Esophagus (tissue), 2 donors: Measurements from ENCODE around the gene CCDC40. TPM values are rescaled to one million over a fixed set of nuclear protein-coding genes. Genes with fewer than 3 reads are reported as not detected.
A peak's percentile ranks its signal among the peaks of the same experiment; 100 is the strongest.

ENCODE experiments used
- H3K27ac ChIP-seq, 2 donors: one replicate each; pipeline ENCODE4 v1.5.1; 2013; ENCODE audit warnings: low read depth in 2 of 2, mild to moderate bottlenecking in 2 of 2, inconsistent platforms in 1 of 2, low read length in 1 of 2, moderate library complexity in 1 of 2
- H3K27me3 ChIP-seq, 2 donors: one replicate each; pipeline ENCODE4 v1.6.1; 2013; ENCODE audit warnings: low read length in 2 of 2, control low read depth in 1 of 2, mild to moderate bottlenecking in 1 of 2; ENCODE audit not compliant: insufficient read depth in 2 of 2, control insufficient read depth in 1 of 2
- H3K36me3 ChIP-seq, 2 donors: one replicate each; pipeline ENCODE4 v1.6.1; 2013; ENCODE audit warnings: low read length in 1 of 2; ENCODE audit not compliant: control insufficient read depth in 2 of 2, insufficient read depth in 2 of 2
- H3K4me1 ChIP-seq, 2 donors: one replicate each; pipeline ENCODE4 v1.6.1; 2013; ENCODE audit warnings: low read length in 1 of 2; ENCODE audit not compliant: control insufficient read depth in 2 of 2, insufficient read depth in 2 of 2
- H3K4me3 ChIP-seq, 2 donors: one replicate each; pipeline ENCODE4 v1.5.1; 2013; ENCODE audit warnings: low read length in 2 of 2, mild to moderate bottlenecking in 2 of 2, low read depth in 1 of 2, moderate library complexity in 1 of 2
- H3K9me3 ChIP-seq, 2 donors: one replicate each; pipeline ENCODE4 v1.6.1; 2013; ENCODE audit warnings: mild to moderate bottlenecking in 2 of 2, low read depth in 1 of 2, low read length in 1 of 2, moderate library complexity in 1 of 2; ENCODE audit not compliant: control insufficient read depth in 2 of 2, insufficient read depth in 1 of 2
- WGBS, 2 donors: extraction: QIAGEN DNeasy Blood & Tissue Kit; methylation state at CpG; one replicate each; pipeline ENCODE4 v1.1.7; 2013; 5-methylcytosine and 5-hydroxymethylcytosine counted together
- polyA plus RNA-seq, 2 donors: library from polyadenylated mRNA; stranded (reverse); fragments of 200-250 nt; gene quantifications; one replicate each; pipeline ENCODE4 v1.2.3, GENCODE V29; 2013
- donor health status: healthy with polysubstance abuse.
- donor health status: Bipolar disorder and iron deficiency.

The CCDC40 gene
- polyA plus RNA-seq, 2 donors: 0.48 to 1.3 TPM

GRCh38 chr17:80099291-80100034 is 63.0 kb downstream of the CCDC40 start:
- Histone ChIP-seq H3K4me1 (peaks cover 1 to 16% of the 10 kb centered on the region in 2 donors), H3K36me3 (no peaks in the 10 kb centered on the region), H3K9me3 (no peaks in the 10 kb centered on the region), H3K4me3 (no peak overlapping the region), H3K27ac (no peak overlapping the region), H3K27me3 (no peaks in the 10 kb centered on the region)
- WGBS, 2 donors: 85 to 89% methylated on average over 27 of the region's 27 CpGs

- peaks cover 4 to 18% of the 10 kb centered on the region in 2 donors for H3K4me1 ChIP-seq
- H3K27ac ChIP-seq: no peak overlapping the region
- no peaks in the 10 kb centered on the region for H3K27me3 ChIP-seq
- 77 to 81% methylated on average over 4 of the region's 4 CpGs for WGBS, 2 donors
- H3K36me3 ChIP-seq: no peaks in the 10 kb centered on the region
- no peaks in the 10 kb centered on the region for H3K9me3 ChIP-seq
- no peak overlapping the region for H3K4me3 ChIP-seq
Observed at GRCh38 chr17:80100035-80100323, 63.5 kb downstream of the CCDC40 start.

GRCh38 chr17:80101011-80101945 is 64.8 kb downstream of the CCDC40 start, which contains the start of gene GAA:
Gene GAA (plus strand): TSS chr17:80101581. CDS start chr17:80104587, 3,006 bp downstream.
- no peaks in the 10 kb centered on the region for H3K36me3 ChIP-seq
- 0% methylated on average over 109 to 114 of the region's 114 CpGs for WGBS, 2 donors
- H3K9me3 ChIP-seq: no peaks in the 10 kb centered on the region
- no peaks in the 10 kb centered on the region for H3K27me3 ChIP-seq
- peaks cover 7 to 20% of the 10 kb centered on the region in 2 donors for H3K4me1 ChIP-seq
- peak within 1 kb of the TSS; percentile 76 to 86 for H3K4me3 ChIP-seq
- peak within 1 kb of the TSS; percentile 83 for H3K27ac ChIP-seq

- H3K36me3 ChIP-seq: no peaks in the 10 kb centered on the region
- H3K9me3 ChIP-seq: no peaks in the 10 kb centered on the region
- peak overlapping the region in 1 of 2 donors; percentile 83 for H3K27ac ChIP-seq
- peaks cover 7 to 21% of the 10 kb centered on the region in 2 donors for H3K4me1 ChIP-seq
- WGBS, 2 donors: 30 to 32% methylated on average over 21 of the region's 21 CpGs
- peak overlapping the region; percentile 76 to 86 for H3K4me3 ChIP-seq
- no peaks in the 10 kb centered on the region for H3K27me3 ChIP-seq
Observed at GRCh38 chr17:80101946-80102663, 65.7 kb downstream of the CCDC40 start.

- Histone ChIP-seq H3K4me3 (no peak overlapping the region), H3K27me3 (no peaks in the 10 kb centered on the region), H3K27ac (no peak overlapping the region), H3K4me1 (peaks cover 7 to 21% of the 10 kb centered on the region in 2 donors), H3K36me3 (no peaks in the 10 kb centered on the region), H3K9me3 (no peaks in the 10 kb centered on the region)
- WGBS, 2 donors: 64 to 70% methylated on average over 15 of the region's 15 CpGs
Observed at GRCh38 chr17:80102664-80103448, 66.4 kb downstream of the CCDC40 start.

GRCh38 chr17:80103449-80104085 is 67.1 kb downstream of the CCDC40 start:
- H3K4me1 ChIP-seq: peaks cover 7 to 21% of the 10 kb centered on the region in 2 donors
- H3K27ac ChIP-seq: no peak overlapping the region
- 76 to 87% methylated on average over 19 of the region's 19 CpGs for WGBS, 2 donors
- no peaks in the 10 kb centered on the region for H3K27me3 ChIP-seq
- no peaks in the 10 kb centered on the region for H3K36me3 ChIP-seq
- no peak overlapping the region for H3K4me3 ChIP-seq
- no peaks in the 10 kb centered on the region for H3K9me3 ChIP-seq

GRCh38 chr17:80104321-80104955 is 68.0 kb downstream of the CCDC40 start:
- no peaks in the 10 kb centered on the region for H3K36me3 ChIP-seq
- no peaks in the 10 kb centered on the region for H3K9me3 ChIP-seq
- H3K27ac ChIP-seq: no peak overlapping the region
- no peaks in the 10 kb centered on the region for H3K27me3 ChIP-seq
- H3K4me3 ChIP-seq: no peak overlapping the region
- H3K4me1 ChIP-seq: peaks cover 7 to 23% of the 10 kb centered on the region in 2 donors
- 62 to 64% methylated on average over 26 of the region's 26 CpGs for WGBS, 2 donors

GRCh38 chr17:80104956-80105375 is 68.5 kb downstream of the CCDC40 start:
- no peak overlapping the region for H3K27ac ChIP-seq
- WGBS, 2 donors: 86% methylated on average over 18 of the region's 18 CpGs
- H3K4me3 ChIP-seq: no peak overlapping the region
- no peaks in the 10 kb centered on the region for H3K36me3 ChIP-seq
- H3K4me1 ChIP-seq: peaks cover 7 to 26% of the 10 kb centered on the region in 2 donors
- no peaks in the 10 kb centered on the region for H3K27me3 ChIP-seq
- H3K9me3 ChIP-seq: no peaks in the 10 kb centered on the region
